SU-DHL-6 (cell line): ENCODE data around the gene GABRA6.

Source experiments
- H2AFZ ChIP-seq: fragments of 200-600 bp; sonication (generic); 2 replicates; pipeline ENCODE4 v1.6.1; 2014; ENCODE audit warnings: low read depth, mild to moderate bottlenecking, moderate library complexity, mixed read lengths, antibody characterized with exemption, low read length; ENCODE audit not compliant: severe bottlenecking
- H3F3A ChIP-seq: fragments of 200-600 bp; shearing (Covaris generic); 2 replicates; pipeline ENCODE4 v1.6.0; 2016; ENCODE audit warnings: antibody characterized with exemption, mild to moderate bottlenecking; ENCODE audit not compliant: insufficient read depth
- H3K27ac ChIP-seq: fragments of 200-600 bp; sonication (generic); 2 replicates; pipeline ENCODE4 v1.5.1; 2016; ENCODE audit warnings: low read depth, mild to moderate bottlenecking, low read length, moderate library complexity, mixed read lengths
- H3K27me3 ChIP-seq: fragments of 200-600 bp; sonication (generic), shearing (Covaris generic); 2 replicates; pipeline ENCODE4 v1.6.0; 2014; ENCODE audit warnings: mild to moderate bottlenecking, low read length
- H3K36me3 ChIP-seq: fragments of 200-600 bp; sonication (generic); 2 replicates; pipeline ENCODE4 v1.6.1; 2014; ENCODE audit warnings: mild to moderate bottlenecking, low read length, mixed read lengths
- H3K4me2 ChIP-seq: fragments of 300-600, 200-600 bp; shearing (Covaris generic), sonication (generic); 2 replicates; pipeline ENCODE4 v1.6.0; 2014; ENCODE audit warnings: low read length, low read depth, mild to moderate bottlenecking; ENCODE audit not compliant: poor library complexity, severe bottlenecking
- H3K4me3 ChIP-seq: fragments of 200-600 bp; sonication (generic); 2 replicates; pipeline ENCODE4 v1.5.1; 2014; ENCODE audit warnings: antibody characterized with exemption, low read length, mild to moderate bottlenecking, mixed read lengths; ENCODE audit not compliant: insufficient read depth, poor library complexity, severe bottlenecking
- H3K79me2 ChIP-seq: fragments of 200-600 bp; sonication (generic); 2 replicates; pipeline ENCODE4 v1.6.1; 2014; ENCODE audit warnings: mild to moderate bottlenecking, low read length, moderate library complexity; ENCODE audit not compliant: insufficient read depth
- H3K9ac ChIP-seq: fragments of 200-600 bp; sonication (generic); 2 replicates; pipeline ENCODE4 v1.7.0; 2014; ENCODE audit warnings: mild to moderate bottlenecking, low read length
- H3K9me2 ChIP-seq: fragments of 200-600 bp; sonication (generic); replicated peaks from 2 replicates; pipeline ENCODE4 v1.6.1; 2014; ENCODE audit warnings: low read length; ENCODE audit not compliant: insufficient read depth
- H3K9me3 ChIP-seq: fragments of 200-600 bp; sonication (generic); 2 replicates; pipeline ENCODE4 v1.6.1; 2014; ENCODE audit warnings: low read length, mixed read lengths; ENCODE audit not compliant: insufficient read depth
- H4K20me1 ChIP-seq: fragments of 200-600 bp; sonication (generic); 2 replicates; pipeline ENCODE4 v1.6.1; 2014; ENCODE audit warnings: low read depth, mild to moderate bottlenecking, antibody characterized with exemption, low read length, moderate library complexity, mixed read lengths
- EZH2phosphoT487 ChIP-seq: fragments of 200-600 bp; sonication (generic), shearing (Covaris generic); conservative IDR thresholded peaks from 2 replicates; pipeline ENCODE4 v1.6.1; 2018; ENCODE audit warnings: mild to moderate bottlenecking, antibody characterized with exemption, low read length, moderate library complexity, mixed read lengths
- TF ChIP-seq, protein P1 (sequence below): fragments of 200-600 bp; sonication (generic); IDR thresholded peaks from one replicate; pipeline ENCODE4 v1.5.1; 2017; ENCODE audit warnings: antibody characterized with exemption, mild to moderate bottlenecking, low read length, moderate library complexity; ENCODE audit not compliant: insufficient read depth, poor library complexity, severe bottlenecking

GABRA6 gene

DNA sequence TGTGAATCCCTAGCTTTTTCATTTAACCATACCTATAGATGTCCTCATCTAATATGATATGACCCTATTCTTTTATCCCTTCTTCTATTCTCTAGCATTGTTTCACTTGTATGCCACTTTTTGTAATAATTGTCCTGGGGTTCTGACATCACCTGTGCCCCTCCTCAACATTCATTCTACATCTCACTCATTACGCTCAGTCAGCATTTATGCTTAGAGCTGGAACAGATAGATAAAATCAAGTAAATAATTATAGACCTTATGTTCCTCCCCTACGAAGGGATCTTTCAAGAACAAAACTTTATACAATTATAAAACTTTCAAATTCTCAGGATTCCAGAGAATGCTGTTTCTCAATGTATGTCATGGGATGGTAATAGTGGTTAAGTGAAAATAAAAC lies 18.0 kb downstream of the GABRA6 start:
- Histone ChIP-seq H3K4me3 (no peak overlapping the region), H3K27ac (no peak overlapping the region), H2AFZ (no peak overlapping the region), H3F3A (no peaks in the 10 kb centered on the region), H3K9ac (no peak overlapping the region), H3K27me3 (no peaks in the 10 kb centered on the region), H3K9me3 (no peaks in the 10 kb centered on the region), H3K4me2 (no peak overlapping the region), H4K20me1 (no peaks in the 10 kb centered on the region), H3K79me2 (no peaks in the 10 kb centered on the region), H3K9me2 (no peaks in the 10 kb centered on the region), H3K36me3 (no peaks in the 10 kb centered on the region)
- TF ChIP-seq, protein P1, sequence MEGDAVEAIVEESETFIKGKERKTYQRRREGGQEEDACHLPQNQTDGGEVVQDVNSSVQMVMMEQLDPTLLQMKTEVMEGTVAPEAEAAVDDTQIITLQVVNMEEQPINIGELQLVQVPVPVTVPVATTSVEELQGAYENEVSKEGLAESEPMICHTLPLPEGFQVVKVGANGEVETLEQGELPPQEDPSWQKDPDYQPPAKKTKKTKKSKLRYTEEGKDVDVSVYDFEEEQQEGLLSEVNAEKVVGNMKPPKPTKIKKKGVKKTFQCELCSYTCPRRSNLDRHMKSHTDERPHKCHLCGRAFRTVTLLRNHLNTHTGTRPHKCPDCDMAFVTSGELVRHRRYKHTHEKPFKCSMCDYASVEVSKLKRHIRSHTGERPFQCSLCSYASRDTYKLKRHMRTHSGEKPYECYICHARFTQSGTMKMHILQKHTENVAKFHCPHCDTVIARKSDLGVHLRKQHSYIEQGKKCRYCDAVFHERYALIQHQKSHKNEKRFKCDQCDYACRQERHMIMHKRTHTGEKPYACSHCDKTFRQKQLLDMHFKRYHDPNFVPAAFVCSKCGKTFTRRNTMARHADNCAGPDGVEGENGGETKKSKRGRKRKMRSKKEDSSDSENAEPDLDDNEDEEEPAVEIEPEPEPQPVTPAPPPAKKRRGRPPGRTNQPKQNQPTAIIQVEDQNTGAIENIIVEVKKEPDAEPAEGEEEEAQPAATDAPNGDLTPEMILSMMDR: no peak
- TF ChIP-seq EZH2phosphoT487: no peak

DNA sequence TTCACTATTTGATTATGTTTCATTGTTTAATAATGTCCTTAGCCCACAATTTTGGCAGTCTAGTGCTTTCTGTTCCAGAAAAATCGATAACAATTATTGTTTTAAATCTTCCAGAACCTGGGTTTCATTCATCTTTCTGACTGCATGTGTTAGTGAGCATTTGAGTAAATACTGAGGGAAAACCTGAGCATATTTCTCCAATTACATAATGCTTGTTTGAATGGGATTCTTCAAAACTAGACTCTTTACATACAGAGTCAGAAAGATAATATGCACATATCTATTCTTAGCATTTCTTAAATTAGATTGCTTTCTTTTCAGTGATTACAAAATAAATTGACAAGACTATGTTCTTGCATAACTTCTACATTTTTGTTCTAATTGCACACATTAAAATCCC lies 21.9 kb downstream of the GABRA6 start:
- Histone ChIP-seq H3K4me2 (no peak overlapping the region), H4K20me1 (no peaks in the 10 kb centered on the region), H3K27ac (no peak overlapping the region), H2AFZ (no peak overlapping the region), H3F3A (no peaks in the 10 kb centered on the region), H3K9me3 (no peaks in the 10 kb centered on the region), H3K4me3 (no peak overlapping the region), H3K9ac (no peak overlapping the region), H3K79me2 (no peaks in the 10 kb centered on the region), H3K27me3 (no peaks in the 10 kb centered on the region), H3K36me3 (no peaks in the 10 kb centered on the region), H3K9me2 (no peaks in the 10 kb centered on the region)
- TF ChIP-seq, protein P1: no peak
- no peak for TF ChIP-seq EZH2phosphoT487

DNA sequence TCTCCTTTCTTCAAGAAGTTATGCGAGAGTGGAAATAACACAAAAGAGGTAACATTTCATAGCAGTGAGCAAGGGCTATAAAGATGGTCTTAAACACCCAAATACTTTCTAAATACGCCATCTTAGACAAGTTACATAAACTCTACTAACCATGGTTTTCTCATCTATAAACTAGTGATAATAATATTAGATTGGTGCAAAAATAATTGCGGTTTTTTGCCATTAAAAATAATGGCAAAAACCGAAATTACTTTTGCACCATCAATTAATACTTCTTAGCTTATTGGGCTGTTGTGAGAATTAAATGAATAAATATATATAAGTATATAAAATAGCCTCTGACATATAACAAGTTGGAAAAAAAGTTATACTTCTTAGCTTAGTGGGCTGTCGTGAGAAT lies 23.7 kb downstream of the GABRA6 start:
- Histone ChIP-seq H3F3A (no peaks in the 10 kb centered on the region), H4K20me1 (no peaks in the 10 kb centered on the region), H3K9me3 (no peaks in the 10 kb centered on the region), H3K4me2 (no peak overlapping the region), H3K27me3 (no peaks in the 10 kb centered on the region), H3K79me2 (no peaks in the 10 kb centered on the region), H3K4me3 (no peak overlapping the region), H3K9ac (no peak overlapping the region), H2AFZ (no peak overlapping the region), H3K9me2 (no peaks in the 10 kb centered on the region), H3K36me3 (no peaks in the 10 kb centered on the region), H3K27ac (no peak overlapping the region)
- TF ChIP-seq, protein P1: no peak
- TF ChIP-seq EZH2phosphoT487: no peak

DNA sequence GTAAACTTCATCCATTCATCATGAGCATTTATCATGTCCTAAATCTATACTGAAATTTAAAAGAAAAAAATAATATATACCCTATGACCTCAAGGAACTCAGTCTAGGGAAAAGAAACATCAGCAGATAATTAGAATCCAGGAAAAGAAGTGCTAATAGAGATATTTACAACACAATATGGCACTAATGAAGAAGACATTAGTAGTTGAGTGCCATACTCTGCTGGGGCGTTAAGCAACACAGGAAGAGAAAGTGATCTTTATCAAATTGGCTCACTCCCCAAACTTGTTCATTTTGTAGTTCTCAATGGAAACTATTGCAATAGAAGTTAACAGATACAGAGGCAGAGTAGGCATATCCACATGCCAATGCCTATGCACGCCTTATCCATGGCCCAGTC lies 27.5 kb downstream of the GABRA6 start:
- H3K9me2 ChIP-seq: no peaks in the 10 kb centered on the region
- no peaks in the 10 kb centered on the region for H3F3A ChIP-seq
- no peak overlapping the region for H2AFZ ChIP-seq
- no peaks in the 10 kb centered on the region for H3K36me3 ChIP-seq
- H3K9ac ChIP-seq: no peak overlapping the region
- no peaks in the 10 kb centered on the region for H3K27me3 ChIP-seq
- TF ChIP-seq EZH2phosphoT487: no peak
- TF ChIP-seq, protein P1: no peak
- no peak overlapping the region for H3K27ac ChIP-seq
- no peak overlapping the region for H3K4me3 ChIP-seq
- no peaks in the 10 kb centered on the region for H3K9me3 ChIP-seq
- no peak overlapping the region for H3K4me2 ChIP-seq
- H3K79me2 ChIP-seq: no peaks in the 10 kb centered on the region
- no peaks in the 10 kb centered on the region for H4K20me1 ChIP-seq
